ENCODE data around the gene TP53I13. TPM values are rescaled to one million over a fixed set of nuclear protein-coding genes. Genes with fewer than 3 reads are reported as not detected.
A peak's percentile ranks its signal among the peaks of the same experiment; 100 is the strongest.

Gene TP53I13
- total and polyA plus RNA-seq, 2 of the 13 experiments (the other 11 are each of a cell fraction or from before 2014, with no cell fraction given): 16.9 to 25.7 TPM

DNA sequence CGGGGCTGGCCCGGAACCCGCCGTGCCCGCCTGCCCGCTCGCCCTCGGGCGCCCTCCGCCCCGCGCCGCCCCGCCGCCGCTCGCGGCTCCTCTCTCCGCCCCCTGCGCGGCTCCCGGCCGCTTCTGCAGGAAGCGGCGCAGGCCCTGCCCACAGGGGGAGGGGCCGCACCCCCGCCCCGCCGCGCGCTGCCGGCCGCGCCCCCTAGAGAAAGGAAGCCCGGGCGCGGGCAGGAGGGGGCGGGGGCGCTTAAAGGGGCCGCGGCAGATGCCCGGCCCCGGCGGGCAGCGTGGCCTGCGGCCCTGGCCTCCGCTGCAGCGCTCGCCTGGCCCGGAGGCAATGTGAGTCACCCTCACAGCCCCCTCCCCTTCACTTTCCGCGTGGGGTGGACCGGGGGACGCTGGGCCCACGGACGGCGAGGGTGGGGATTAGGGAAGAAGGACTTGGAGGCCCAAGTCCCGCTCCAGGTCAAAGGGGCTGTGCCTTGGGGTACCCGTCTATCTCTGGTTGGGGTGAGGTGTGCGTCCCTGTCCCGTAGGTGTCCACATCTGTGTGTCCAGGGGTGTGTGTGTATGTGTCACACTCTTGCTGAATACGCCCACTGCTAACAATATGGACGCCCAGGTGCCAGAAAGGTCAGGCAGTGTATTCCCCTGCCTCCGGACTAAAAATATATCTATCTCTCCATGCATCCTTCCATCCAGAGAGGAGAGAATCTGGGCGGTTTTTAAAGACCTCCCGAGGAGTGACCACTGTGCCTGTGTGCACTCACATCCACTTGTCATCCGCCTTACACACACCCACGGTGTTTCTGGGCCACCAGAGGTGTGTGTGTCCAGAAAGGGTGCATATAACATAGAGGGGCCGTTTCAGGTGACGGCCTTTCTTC is 21.3 kb downstream of the TP53I13 start, which contains the start of gene GIT1 (continued):
- TF ChIP-seq, protein P1, sequence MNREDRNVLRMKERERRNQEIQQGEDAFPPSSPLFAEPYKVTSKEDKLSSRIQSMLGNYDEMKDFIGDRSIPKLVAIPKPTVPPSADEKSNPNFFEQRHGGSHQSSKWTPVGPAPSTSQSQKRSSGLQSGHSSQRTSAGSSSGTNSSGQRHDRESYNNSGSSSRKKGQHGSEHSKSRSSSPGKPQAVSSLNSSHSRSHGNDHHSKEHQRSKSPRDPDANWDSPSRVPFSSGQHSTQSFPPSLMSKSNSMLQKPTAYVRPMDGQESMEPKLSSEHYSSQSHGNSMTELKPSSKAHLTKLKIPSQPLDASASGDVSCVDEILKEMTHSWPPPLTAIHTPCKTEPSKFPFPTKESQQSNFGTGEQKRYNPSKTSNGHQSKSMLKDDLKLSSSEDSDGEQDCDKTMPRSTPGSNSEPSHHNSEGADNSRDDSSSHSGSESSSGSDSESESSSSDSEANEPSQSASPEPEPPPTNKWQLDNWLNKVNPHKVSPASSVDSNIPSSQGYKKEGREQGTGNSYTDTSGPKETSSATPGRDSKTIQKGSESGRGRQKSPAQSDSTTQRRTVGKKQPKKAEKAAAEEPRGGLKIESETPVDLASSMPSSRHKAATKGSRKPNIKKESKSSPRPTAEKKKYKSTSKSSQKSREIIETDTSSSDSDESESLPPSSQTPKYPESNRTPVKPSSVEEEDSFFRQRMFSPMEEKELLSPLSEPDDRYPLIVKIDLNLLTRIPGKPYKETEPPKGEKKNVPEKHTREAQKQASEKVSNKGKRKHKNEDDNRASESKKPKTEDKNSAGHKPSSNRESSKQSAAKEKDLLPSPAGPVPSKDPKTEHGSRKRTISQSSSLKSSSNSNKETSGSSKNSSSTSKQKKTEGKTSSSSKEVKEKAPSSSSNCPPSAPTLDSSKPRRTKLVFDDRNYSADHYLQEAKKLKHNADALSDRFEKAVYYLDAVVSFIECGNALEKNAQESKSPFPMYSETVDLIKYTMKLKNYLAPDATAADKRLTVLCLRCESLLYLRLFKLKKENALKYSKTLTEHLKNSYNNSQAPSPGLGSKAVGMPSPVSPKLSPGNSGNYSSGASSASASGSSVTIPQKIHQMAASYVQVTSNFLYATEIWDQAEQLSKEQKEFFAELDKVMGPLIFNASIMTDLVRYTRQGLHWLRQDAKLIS (CRISPR knock-in tag; IDR thresholded peaks at IDR 0.05): no peak
- TF ChIP-seq, protein P2, sequence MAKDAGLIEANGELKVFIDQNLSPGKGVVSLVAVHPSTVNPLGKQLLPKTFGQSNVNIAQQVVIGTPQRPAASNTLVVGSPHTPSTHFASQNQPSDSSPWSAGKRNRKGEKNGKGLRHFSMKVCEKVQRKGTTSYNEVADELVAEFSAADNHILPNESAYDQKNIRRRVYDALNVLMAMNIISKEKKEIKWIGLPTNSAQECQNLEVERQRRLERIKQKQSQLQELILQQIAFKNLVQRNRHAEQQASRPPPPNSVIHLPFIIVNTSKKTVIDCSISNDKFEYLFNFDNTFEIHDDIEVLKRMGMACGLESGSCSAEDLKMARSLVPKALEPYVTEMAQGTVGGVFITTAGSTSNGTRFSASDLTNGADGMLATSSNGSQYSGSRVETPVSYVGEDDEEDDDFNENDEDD (CRISPR knock-in tag; IDR thresholded peaks at IDR 0.05; ENCODE audit: borderline replicate concordance): no peak; the same call in 1 of the 2 replicates
- no peak for TF ChIP-seq IRX3 (CRISPR knock-in tag; IDR thresholded peaks at IDR 0.05; ENCODE audit: borderline replicate concordance, low read depth)
- TF ChIP-seq SRSF9 (IDR thresholded peaks at IDR 0.05; ENCODE audit: borderline replicate concordance, insufficient read depth, low read depth, low read length, poor library complexity, severe bottlenecking): no peak
- TF ChIP-seq HOXA7 (CRISPR knock-in tag; IDR thresholded peaks at IDR 0.05): no peak
- TF ChIP-seq YEATS4 (CRISPR knock-in tag; IDR thresholded peaks at IDR 0.05; ENCODE audit: borderline replicate concordance): no peak
- TF ChIP-seq ZNF205 (CRISPR knock-in tag; IDR thresholded peaks at IDR 0.05): 0 out of 2 replicates have a peak, but pooled peaks have one; percentile 0
- no peak for TF ChIP-seq CBX1 (IDR thresholded peaks at IDR 0.05; ENCODE audit: low read depth)
- no peak for TF ChIP-seq EHMT2 (IDR thresholded peaks at IDR 0.05; ENCODE audit: borderline replicate concordance, low read depth, low read length)
- TF ChIP-seq, protein P3, sequence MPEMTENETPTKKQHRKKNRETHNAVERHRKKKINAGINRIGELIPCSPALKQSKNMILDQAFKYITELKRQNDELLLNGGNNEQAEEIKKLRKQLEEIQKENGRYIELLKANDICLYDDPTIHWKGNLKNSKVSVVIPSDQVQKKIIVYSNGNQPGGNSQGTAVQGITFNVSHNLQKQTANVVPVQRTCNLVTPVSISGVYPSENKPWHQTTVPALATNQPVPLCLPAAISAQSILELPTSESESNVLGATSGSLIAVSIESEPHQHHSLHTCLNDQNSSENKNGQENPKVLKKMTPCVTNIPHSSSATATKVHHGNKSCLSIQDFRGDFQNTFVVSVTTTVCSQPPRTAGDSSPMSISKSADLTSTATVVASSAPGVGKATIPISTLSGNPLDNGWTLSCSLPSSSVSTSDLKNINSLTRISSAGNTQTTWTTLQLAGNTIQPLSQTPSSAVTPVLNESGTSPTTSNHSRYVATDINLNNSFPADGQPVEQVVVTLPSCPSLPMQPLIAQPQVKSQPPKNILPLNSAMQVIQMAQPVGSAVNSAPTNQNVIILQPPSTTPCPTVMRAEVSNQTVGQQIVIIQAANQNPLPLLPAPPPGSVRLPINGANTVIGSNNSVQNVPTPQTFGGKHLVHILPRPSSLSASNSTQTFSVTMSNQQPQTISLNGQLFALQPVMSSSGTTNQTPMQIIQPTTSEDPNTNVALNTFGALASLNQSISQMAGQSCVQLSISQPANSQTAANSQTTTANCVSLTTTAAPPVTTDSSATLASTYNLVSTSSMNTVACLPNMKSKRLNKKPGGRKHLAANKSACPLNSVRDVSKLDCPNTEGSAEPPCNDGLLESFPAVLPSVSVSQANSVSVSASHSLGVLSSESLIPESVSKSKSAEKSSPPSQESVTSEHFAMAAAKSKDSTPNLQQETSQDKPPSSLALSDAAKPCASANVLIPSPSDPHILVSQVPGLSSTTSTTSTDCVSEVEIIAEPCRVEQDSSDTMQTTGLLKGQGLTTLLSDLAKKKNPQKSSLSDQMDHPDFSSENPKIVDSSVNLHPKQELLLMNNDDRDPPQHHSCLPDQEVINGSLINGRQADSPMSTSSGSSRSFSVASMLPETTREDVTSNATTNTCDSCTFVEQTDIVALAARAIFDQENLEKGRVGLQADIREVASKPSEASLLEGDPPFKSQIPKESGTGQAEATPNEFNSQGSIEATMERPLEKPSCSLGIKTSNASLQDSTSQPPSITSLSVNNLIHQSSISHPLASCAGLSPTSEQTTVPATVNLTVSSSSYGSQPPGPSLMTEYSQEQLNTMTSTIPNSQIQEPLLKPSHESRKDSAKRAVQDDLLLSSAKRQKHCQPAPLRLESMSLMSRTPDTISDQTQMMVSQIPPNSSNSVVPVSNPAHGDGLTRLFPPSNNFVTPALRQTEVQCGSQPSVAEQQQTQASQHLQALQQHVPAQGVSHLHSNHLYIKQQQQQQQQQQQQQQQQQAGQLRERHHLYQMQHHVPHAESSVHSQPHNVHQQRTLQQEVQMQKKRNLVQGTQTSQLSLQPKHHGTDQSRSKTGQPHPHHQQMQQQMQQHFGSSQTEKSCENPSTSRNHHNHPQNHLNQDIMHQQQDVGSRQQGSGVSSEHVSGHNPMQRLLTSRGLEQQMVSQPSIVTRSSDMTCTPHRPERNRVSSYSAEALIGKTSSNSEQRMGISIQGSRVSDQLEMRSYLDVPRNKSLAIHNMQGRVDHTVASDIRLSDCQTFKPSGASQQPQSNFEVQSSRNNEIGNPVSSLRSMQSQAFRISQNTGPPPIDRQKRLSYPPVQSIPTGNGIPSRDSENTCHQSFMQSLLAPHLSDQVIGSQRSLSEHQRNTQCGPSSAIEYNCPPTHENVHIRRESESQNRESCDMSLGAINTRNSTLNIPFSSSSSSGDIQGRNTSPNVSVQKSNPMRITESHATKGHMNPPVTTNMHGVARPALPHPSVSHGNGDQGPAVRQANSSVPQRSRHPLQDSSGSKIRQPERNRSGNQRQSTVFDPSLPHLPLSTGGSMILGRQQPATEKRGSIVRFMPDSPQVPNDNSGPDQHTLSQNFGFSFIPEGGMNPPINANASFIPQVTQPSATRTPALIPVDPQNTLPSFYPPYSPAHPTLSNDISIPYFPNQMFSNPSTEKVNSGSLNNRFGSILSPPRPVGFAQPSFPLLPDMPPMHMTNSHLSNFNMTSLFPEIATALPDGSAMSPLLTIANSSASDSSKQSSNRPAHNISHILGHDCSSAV (CRISPR knock-in tag; IDR thresholded peaks at IDR 0.05; ENCODE audit: borderline replicate concordance): no peak
- TF ChIP-seq, protein P4, sequence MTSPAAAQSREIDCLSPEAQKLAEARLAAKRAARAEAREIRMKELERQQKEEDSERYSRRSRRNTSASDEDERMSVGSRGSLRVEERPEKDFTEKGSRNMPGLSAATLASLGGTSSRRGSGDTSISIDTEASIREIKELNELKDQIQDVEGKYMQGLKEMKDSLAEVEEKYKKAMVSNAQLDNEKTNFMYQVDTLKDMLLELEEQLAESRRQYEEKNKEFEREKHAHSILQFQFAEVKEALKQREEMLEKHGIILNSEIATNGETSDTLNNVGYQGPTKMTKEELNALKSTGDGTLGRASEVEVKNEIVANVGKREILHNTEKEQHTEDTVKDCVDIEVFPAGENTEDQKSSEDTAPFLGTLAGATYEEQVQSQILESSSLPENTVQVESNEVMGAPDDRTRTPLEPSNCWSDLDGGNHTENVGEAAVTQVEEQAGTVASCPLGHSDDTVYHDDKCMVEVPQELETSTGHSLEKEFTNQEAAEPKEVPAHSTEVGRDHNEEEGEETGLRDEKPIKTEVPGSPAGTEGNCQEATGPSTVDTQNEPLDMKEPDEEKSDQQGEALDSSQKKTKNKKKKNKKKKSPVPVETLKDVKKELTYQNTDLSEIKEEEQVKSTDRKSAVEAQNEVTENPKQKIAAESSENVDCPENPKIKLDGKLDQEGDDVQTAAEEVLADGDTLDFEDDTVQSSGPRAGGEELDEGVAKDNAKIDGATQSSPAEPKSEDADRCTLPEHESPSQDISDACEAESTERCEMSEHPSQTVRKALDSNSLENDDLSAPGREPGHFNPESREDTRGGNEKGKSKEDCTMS (CRISPR knock-in tag; conservative IDR thresholded peaks at IDR 0.05): no peak

Measured in HepG2 (cell line).